ENCODE data around the gene TMSB10. TPM values are rescaled to one million over a fixed set of nuclear protein-coding genes. Genes with fewer than 3 reads are reported as not detected.
A peak's percentile ranks its signal among the peaks of the same experiment; 100 is the strongest.

The TMSB10 gene
- total and polyA plus RNA-seq, 2 donors (not counting 1 experiment from before 2014, with no cell fraction given): 7,414 to 8,130 TPM

DNA sequence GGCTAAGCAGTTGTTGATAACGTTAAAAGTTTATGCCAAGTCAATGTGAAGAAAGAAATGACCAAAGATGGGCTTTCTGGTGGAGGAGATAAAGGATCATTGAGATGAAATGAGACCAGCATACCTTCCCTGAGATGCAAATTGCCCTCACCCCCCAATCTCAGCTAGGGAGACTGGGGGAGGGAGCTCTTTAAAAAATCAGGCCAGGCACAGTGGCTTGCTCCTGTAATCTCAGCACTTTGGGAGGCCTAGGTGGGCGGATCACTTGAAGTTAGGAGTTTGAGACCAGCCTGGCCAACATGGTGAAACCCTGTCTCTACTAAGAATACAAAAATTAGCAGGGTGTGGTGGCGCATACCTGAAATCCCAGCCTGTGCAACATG, 34.6 kb downstream of the TMSB10 start:
- H3K4me2 ChIP-seq (ENCODE audit: extremely low read depth, insufficient read depth, low read length): no peak overlapping the region

DNA sequence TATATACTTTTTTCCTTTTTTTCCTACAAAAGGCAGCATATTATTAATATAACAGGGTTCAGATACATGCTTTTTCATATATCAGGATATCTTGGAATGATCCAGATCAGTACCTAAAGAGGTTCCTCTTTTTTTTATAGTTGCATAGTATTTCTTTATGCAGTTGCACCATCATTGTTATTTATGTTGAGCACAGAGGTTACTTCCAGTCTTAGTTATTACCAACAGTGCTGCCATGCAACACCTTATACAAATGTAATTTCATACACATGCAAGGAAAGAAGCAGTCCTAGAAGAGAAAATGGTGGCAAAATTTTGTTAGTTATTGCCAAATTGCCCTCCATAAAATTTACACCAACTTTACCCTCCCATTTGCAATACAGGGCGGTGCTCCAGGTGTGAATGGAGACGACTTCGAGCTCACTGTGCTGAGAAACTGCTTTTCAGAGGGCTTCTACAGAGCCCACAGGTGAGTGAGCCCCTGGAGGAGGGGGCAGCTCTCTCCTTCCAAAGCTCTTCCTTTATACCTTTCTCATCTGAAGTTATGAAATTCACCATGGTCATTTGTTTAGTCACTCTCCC, 35.5 kb downstream of the TMSB10 start:
- H4K20me1 ChIP-seq (ENCODE audit: control insufficient read depth, extremely low read depth, insufficient read depth, low read length): no peaks in the 10 kb centered on the region
- H3K4me1 ChIP-seq (ENCODE audit: control insufficient read depth, extremely low read depth, insufficient read depth, low read length): no peaks in the 10 kb centered on the region
- H3K36me3 ChIP-seq (ENCODE audit: control insufficient read depth, insufficient read depth, low read length): no peaks in the 10 kb centered on the region
- TF ChIP-seq, protein P1, sequence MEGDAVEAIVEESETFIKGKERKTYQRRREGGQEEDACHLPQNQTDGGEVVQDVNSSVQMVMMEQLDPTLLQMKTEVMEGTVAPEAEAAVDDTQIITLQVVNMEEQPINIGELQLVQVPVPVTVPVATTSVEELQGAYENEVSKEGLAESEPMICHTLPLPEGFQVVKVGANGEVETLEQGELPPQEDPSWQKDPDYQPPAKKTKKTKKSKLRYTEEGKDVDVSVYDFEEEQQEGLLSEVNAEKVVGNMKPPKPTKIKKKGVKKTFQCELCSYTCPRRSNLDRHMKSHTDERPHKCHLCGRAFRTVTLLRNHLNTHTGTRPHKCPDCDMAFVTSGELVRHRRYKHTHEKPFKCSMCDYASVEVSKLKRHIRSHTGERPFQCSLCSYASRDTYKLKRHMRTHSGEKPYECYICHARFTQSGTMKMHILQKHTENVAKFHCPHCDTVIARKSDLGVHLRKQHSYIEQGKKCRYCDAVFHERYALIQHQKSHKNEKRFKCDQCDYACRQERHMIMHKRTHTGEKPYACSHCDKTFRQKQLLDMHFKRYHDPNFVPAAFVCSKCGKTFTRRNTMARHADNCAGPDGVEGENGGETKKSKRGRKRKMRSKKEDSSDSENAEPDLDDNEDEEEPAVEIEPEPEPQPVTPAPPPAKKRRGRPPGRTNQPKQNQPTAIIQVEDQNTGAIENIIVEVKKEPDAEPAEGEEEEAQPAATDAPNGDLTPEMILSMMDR (conservative IDR thresholded peaks at IDR 0.05 in 1 of 2, IDR thresholded peaks at IDR 0.05 in 1 of 2; ENCODE audit: low read depth in 1 of 2, low read length in 2 of 2): no peak
- TF ChIP-seq EZH2 (IDR thresholded peaks at IDR 0.05; ENCODE audit: low read length, missing control alignments): no peak
- H3K27me3 ChIP-seq (ENCODE audit: control insufficient read depth, insufficient read depth, low read length): no peaks in the 10 kb centered on the region
- H3K9ac ChIP-seq (ENCODE audit: insufficient read depth, low read length): no peak overlapping the region
- no peak overlapping the region for H2AFZ ChIP-seq (ENCODE audit: low read length)
- no peak overlapping the region for H3K27ac ChIP-seq (ENCODE audit: insufficient read depth, low read length)
- no peak for DNase-seq (ENCODE audit: low read depth in 2 of 2)
- H3K4me2 ChIP-seq (ENCODE audit: extremely low read depth, insufficient read depth, low read length): no peak overlapping the region
- no peaks in the 10 kb centered on the region for H3K9me3 ChIP-seq (ENCODE audit: control insufficient read depth, insufficient read depth, low read depth, low read length)
- H3K4me3 ChIP-seq (replicated peaks in 1 of 4; ENCODE audit: control extremely low read depth in 1 of 4, insufficient read depth in 1 of 4, low read depth in 3 of 4, low read length in 4 of 4): no peak overlapping the region
- H3K79me2 ChIP-seq (ENCODE audit: control insufficient read depth, insufficient read depth, low read length): no peaks in the 10 kb centered on the region

More for the DNA sequence above, 34.6 kb downstream of the TMSB10 start:
- H3K27me3 ChIP-seq (ENCODE audit: control insufficient read depth, insufficient read depth, low read length): no peaks in the 10 kb centered on the region
- DNase-seq (ENCODE audit: low read depth in 2 of 2): no peak
- H3K27ac ChIP-seq (ENCODE audit: insufficient read depth, low read length): no peak overlapping the region
- no peaks in the 10 kb centered on the region for H3K36me3 ChIP-seq (ENCODE audit: control insufficient read depth, insufficient read depth, low read length)
- H3K9ac ChIP-seq (ENCODE audit: insufficient read depth, low read length): no peak overlapping the region
- no peaks in the 10 kb centered on the region for H3K9me3 ChIP-seq (ENCODE audit: control insufficient read depth, insufficient read depth, low read depth, low read length)
- no peaks in the 10 kb centered on the region for H3K4me1 ChIP-seq (ENCODE audit: control insufficient read depth, extremely low read depth, insufficient read depth, low read length)
- H3K4me3 ChIP-seq (replicated peaks in 1 of 4; ENCODE audit: control extremely low read depth in 1 of 4, insufficient read depth in 1 of 4, low read depth in 3 of 4, low read length in 4 of 4): no peak overlapping the region
- TF ChIP-seq, protein P1 (conservative IDR thresholded peaks at IDR 0.05 in 1 of 2, IDR thresholded peaks at IDR 0.05 in 1 of 2; ENCODE audit: low read depth in 1 of 2, low read length in 2 of 2): no peak
- TF ChIP-seq EZH2 (IDR thresholded peaks at IDR 0.05; ENCODE audit: low read length, missing control alignments): no peak
- H2AFZ ChIP-seq (ENCODE audit: low read length): peak overlapping the region; percentile 55
- H3K79me2 ChIP-seq (ENCODE audit: control insufficient read depth, insufficient read depth, low read length): no peaks in the 10 kb centered on the region
- no peaks in the 10 kb centered on the region for H4K20me1 ChIP-seq (ENCODE audit: control insufficient read depth, extremely low read depth, insufficient read depth, low read length)

DNA sequence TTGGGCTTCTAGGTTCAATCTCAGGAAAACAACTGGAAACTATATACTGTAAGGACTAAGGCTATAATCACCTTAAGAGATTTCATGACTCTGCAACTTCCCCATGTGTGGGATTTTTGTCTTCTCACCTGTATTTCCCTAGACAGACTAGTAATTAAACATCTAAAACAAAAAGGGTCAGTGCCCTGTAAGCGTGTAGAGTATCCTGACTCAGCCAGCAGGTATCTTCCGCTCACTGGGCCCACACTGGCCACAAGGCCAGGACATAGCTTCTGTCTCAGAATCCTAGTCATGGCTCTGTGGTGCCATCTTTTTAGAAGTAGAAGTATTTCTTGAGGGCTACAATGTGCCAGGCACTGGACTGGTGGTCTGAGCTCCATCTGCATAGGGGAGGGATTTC, 36.7 kb downstream of the TMSB10 start:
- Histone ChIP-seq H3K4me1 (ENCODE audit: control insufficient read depth, extremely low read depth, insufficient read depth, low read length) (no peaks in the 10 kb centered on the region), H4K20me1 (ENCODE audit: control insufficient read depth, extremely low read depth, insufficient read depth, low read length) (no peaks in the 10 kb centered on the region), H3K4me3 (replicated peaks in 1 of 4; ENCODE audit: control extremely low read depth in 1 of 4, insufficient read depth in 1 of 4, low read depth in 3 of 4, low read length in 4 of 4) (no peak overlapping the region), H3K36me3 (ENCODE audit: control insufficient read depth, insufficient read depth, low read length) (no peaks in the 10 kb centered on the region), H3K79me2 (ENCODE audit: control insufficient read depth, insufficient read depth, low read length) (no peaks in the 10 kb centered on the region), H2AFZ (ENCODE audit: low read length) (no peak overlapping the region), H3K27me3 (ENCODE audit: control insufficient read depth, insufficient read depth, low read length) (no peaks in the 10 kb centered on the region), H3K4me2 (ENCODE audit: extremely low read depth, insufficient read depth, low read length) (no peak overlapping the region), H3K27ac (ENCODE audit: insufficient read depth, low read length) (no peak overlapping the region), H3K9ac (ENCODE audit: insufficient read depth, low read length) (no peak overlapping the region), H3K9me3 (ENCODE audit: control insufficient read depth, insufficient read depth, low read depth, low read length) (no peaks in the 10 kb centered on the region)
- TF ChIP-seq, protein P1 (conservative IDR thresholded peaks at IDR 0.05 in 1 of 2, IDR thresholded peaks at IDR 0.05 in 1 of 2; ENCODE audit: low read depth in 1 of 2, low read length in 2 of 2): no peak
- no peak for DNase-seq (ENCODE audit: low read depth in 2 of 2)
